ENCODE results near the gene S100Z.
"Not testable (repeated sequence)": the region's sequence is repeated elsewhere in the genome, so short reads cannot be mapped to it uniquely, and the experiment has no call there.

Gene S100Z

DNA sequence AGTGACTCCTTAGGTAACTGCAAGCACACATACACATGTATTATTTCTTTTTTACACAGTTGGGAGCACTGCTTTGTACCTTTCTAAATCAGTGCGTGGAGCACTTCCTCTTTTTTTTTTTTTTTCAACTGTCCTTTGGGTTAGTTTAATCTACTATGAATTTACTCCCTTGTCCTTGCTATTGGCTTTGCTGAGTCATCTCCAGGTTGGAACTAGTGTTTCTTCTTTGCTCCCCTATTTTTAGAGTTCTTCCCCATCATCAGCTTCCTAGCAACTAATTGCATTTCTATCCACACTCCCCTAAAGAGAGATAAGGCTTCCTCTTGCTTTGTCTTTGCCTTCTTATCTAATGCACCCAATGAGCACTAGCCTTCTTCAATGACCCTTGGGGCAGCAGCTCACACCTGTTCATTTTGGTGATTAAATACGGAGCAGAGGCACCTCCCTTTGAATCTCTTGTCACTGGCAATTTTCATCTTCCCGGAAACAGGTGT is 24.3 kb downstream of the S100Z start:
- DNase-seq (ENCODE audit: low read depth): no peak

DNA sequence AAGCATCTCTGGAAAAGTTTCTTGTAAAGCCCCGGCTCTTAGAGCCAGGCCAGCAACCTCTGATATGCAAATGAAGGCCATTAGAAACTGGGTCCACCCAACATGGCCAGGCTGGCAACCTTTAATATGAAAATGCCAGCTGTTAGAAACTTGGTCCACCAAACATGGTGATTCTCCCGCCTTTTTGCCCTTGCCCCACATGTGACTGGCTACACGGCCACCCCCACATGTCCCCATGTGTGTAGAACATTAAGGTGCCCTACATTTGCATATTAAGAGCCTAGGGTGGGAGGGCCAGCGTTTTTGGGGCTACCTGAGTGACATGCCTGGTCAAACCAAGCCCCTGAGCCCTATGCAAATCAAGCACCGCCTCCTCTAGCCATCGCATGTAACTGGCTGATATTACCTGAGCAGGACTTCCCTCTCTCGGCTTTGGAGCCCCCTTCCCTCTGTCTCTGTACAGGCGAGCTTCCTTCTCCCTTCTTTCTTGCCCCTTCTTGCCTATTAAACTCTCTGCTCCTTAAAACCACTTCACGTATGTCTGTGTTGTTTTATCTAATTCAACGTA is 39.0 kb downstream of the S100Z start:
- no peak for DNase-seq (ENCODE audit: low read depth)

DNA sequence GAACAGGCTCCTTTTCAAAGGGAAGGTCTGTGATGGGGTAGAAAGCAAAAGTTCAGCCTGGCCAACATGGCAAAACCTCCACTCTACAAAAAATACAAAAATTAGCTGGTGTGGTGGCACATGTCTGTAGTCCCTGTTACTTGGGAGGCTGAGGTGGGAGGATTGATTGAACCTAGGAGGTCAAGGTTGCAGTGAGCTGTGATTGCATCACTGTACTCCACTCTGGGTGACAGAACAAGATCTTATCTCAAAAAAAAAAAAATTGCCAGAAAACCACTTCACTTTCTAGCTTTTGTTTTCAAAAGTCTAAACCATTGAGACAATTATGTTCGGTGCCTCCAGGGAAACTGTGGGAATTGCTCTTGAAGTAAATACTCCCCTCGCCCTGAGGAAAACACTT is 43.5 kb downstream of the S100Z start:
- DNase-seq (ENCODE audit: low read depth): no peak

DNA sequence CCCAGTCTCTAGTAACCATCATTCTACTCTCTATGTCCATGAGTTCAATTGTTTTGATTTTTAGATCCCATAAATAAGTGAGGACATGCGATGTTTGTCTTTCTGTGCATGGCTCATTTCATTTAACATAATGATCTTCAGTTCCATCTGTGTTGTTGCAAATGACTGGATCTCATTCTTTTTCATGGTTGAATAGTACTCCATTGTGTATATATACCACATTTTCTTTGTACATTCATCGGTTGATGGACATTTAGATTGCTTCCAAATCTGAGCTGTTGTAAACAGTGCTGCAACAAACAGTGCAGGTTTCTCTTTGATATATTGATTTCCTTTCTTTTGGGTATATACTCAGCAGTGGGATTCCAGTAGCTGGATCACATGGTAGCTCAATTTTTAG is 46.4 kb downstream of the S100Z start:
- no peak for DNase-seq (ENCODE audit: low read depth)

DNA sequence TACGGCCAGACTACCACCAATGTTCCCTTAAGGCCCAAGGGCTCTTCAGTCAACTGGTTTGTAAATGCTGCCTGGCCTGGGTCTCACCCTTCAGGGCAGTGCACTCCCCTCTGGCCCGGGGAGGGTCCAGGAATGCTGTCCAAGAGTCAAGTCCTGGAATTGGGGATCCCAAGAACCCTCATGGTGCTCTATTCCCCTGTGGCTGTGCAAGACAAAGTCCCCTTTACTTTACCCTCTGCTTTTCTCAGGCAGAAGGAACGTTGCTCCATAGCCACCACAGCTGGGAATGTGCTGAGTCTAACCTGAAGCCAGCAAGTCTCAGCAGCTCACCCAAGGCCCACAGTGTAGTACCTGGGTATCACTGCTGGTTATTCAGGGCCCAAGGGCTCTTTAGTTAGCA is 51.7 kb downstream of the S100Z start:
- no peak for DNase-seq (ENCODE audit: low read depth)

DNA sequence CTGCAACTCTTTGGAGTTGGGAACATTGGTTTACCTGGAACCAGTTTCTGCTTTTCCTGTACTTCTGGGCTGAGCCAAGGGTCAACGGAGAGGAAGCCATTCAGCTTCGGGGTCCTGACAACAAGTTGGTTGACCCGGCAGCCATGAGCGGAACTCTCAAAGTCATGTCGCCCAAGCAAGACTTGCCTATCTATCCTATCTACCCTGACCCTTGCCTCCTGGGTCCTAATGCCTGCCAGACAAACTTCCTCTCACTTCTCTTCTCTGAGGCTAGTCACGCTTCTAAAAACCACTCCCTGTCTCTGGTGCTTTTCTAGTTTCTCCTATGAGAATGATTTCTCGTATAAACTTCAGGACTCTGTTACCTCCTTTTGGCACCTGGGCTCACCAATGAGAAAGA is 58.4 kb downstream of the S100Z start:
- no peak for DNase-seq (ENCODE audit: low read depth)

DNA sequence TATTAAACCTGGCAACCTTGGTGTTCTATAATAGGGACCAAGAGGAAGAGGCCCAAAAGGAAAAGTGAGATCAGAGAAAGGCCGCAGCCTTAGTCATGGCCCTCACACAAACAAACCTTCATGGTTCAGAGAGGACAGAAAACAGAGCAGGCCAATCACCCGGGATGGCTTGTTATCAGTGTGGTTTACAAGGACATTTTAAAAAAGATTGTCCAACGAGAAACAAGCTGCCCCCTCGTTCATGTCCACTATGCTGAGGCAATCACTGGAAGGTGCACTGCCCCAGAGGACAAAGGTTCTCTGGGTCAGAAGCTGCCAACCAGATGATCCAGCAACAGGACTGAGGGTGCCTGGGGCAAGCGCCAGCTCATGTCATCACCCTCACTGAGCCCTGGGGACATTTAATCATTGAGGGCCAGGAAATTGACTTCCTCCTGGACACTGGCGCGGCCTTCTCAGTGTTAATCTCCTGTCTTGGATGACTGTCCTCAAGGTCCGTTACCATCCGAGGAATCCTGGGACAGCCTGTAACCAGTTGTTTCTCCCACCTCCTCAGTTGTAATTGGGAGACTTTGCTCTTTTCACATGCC is 60.6 kb downstream of the S100Z start:
- not testable (repeated sequence) for DNase-seq (ENCODE audit: low read depth)

DNA sequence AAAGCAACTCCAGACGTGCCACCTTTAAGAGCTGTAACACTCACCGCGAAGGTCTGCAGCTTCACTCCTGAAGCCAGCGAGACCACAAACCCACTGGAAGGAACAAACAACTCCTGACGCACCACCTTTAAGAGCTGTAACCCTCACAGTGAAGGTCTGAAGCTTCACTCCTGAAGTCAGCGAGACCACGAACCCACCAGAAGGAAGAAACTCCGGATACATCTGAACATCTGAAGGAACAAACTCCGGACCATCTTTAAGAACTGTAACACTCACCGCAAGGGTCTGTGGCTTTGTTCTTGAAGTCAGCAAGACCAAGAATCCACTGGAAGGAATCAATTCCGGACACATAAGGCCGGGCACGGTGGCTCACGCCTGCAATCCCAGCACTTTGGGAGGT is 64.9 kb downstream of the S100Z start:
- not testable (repeated sequence) for DNase-seq (ENCODE audit: low read depth)

DNA sequence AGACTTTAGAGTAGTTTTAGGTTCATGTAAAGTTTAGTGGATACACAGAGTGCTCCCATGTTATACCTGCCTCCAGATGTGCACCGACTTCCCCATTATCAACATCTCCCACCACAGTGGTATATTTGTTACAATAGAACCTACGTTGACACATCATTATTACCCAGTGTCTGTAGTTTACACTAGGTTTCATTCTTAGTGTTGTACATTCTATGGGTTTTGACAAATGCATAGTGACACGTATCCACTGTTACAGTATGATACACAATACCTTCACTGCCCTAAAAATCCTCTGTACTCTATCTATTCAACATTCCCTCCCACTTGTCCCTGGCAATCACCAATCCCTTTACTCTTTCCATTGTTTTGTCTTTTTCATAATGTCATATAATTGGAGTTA is 68.7 kb downstream of the S100Z start:
- no peak for DNase-seq (ENCODE audit: low read depth)

DNA sequence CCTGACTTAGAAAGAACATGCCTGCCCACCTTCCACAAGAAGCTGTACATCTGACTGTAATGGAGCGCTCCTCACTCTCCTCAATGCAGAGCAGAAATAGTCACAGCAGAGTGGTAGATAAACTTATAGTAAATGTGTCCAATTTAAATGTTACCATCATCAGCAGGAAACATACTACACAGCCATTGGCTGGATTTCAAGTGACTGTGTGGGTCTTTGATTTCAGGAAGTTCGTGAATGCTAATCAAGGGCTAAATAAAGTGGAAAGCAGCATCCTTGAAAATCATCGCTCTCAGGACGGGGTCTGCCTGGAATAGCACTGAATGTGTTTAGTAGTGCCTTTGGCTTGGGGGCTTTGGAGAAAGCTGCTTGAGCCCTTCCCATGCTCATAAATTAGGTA is 70.7 kb downstream of the S100Z start:
- DNase-seq (ENCODE audit: low read depth): no peak

DNA sequence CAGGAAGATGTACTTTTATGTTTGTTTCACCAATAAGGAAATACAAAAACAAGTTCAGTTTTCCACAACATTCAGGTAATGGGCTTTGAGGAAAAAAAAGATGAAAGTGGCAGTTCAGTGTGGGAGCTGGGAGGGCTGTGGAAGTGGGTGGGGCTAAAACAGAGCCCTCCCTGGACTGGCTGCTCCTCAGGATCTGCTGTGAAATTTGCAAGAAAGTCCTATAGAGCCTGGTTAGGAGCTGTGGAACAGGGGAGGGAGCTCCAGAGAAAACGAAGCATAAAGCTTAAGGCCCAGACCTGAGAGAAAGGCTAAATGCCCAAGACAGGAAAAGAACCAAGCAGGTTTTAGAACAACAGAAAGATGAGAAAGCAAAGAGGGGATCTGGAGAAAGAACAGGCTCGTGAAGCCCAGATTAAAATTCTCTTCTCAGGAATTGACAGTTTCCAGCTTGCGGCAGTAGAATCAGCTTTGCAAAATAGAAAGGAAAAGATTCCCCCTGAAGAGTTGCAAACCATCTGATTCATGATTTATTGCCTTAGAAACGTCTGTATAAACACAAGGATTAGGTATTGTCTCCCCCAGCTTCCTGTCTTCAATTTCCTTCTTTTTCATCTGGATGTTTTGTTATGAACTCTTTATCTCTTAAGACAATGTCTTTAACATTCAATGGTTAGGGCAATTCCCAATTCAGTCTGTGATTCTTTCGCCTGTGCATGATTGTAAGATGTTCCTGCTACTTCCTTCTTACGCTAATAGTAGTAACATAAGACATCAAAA is 76.7 kb downstream of the S100Z start:
- DNase-seq (ENCODE audit: low read depth): no peak

DNA sequence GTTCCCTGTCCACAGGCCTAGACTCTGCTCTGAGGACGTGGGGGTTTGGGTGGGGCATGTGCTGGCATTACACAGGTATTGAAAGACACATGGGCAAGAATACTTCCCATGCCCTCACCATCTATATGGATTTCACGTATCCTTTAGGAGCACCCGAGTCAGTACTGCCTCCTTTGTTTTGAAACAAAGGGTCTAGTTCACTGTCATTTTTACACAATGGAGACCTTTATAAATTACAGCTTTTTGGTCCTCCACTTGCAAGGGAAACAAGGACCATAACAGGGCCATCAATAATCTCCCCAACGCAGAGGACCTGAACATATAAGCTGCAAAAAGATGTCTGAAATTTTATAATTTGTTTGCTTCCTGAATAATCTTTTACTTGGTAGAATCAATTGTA is 78.1 kb downstream of the S100Z start:
- no peak for DNase-seq (ENCODE audit: low read depth)

DNA sequence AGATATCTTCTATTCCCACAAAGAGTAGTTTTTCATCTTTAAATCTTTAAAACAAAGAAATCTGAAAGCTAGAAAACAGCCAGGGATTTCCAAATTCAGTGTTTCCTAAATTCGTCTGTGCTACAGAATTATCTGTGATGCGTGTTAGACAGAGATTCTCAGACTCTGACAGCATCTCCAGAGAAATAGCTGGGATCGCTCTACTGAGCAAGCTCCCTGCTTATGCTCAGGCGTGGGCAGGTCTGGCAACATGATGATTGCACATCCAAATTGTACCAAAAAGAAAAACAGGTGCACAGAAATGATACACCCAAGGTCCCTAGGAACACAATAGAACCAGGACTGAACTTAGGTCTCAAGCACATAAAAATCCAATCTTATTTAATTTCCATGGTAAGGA is 80.3 kb downstream of the S100Z start:
- DNase-seq (ENCODE audit: low read depth): no peak

DNA sequence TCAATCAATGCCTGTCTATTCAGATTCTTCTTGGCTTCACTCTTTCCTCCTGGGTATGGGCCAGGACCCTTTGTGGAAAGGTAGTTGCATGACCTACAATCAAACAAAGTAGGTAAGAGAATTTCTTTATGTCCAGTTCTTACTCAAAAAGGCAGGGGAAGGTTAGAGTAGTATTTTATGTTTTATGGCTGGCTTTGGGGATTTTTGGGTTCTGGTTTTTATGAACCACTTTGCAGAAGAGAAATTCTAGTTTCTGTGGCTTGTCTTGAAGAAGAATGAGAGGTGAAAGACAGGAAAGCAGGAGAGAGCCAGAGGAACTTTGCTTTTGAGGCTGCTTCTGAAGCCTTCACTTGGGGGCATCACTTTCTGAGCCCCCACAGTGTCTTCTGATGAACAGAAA is 88.4 kb downstream of the S100Z start:
- no peak for DNase-seq (ENCODE audit: low read depth)

DNA sequence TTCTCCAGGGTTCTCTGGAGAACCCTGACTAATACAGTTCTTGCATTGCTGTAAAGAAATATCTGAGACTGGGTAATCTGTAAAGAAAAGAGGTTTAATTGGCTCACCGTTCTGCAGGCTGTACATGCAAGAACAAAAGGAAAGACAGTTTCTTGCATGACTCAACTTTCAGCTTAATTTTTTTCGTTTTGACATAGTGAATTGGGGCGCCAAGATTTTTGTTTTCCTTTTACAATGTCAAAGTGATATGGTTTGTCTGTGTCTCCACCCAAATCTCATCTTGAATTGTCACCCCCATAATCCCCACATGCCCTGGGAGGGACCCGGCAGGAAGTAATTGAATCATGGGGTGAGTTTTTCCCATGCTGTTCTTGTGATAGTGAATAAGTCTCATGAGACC is 91.2 kb downstream of the S100Z start:
- no peak for DNase-seq (ENCODE audit: low read depth)

DNA sequence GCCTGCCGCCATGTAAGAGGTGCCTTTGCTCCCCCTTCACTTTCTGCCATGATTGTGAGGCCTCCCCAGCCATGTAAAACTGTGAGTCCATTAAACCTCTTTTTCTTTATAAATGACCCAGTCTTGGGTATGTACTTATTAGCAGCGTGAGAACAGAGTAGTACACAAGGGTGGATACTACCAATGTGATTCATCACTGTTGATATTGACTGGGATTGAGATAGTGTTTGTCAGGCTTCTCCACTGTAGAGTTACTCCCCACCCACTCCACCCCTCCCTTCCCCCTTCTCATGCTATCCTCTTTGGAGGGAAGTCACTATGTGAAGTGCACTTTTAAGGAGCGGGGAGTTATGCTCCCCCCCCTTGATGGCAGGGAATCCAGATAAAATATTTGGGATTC is 91.6 kb downstream of the S100Z start:
- no peak for DNase-seq (ENCODE audit: low read depth)

DNA sequence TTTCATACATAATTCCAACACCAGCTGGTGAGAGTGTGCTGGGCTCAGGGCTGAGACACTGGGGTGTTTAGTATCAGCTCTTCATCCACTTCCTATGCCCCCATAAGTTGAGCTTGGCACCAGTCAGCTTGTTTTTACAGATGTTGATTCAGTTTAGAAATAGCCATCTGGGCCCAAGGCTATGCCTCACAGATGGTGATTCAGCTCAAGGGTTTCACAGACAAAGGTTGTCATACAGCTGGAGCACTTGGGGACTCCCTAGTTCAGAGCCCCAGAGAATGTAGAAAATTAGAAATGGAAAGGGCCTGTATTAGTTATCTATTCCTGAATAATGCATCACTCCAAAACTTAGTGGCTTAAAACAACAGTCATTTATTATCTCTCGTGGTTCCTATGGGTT is 92.8 kb downstream of the S100Z start:
- no peak for DNase-seq (ENCODE audit: low read depth)

DNA sequence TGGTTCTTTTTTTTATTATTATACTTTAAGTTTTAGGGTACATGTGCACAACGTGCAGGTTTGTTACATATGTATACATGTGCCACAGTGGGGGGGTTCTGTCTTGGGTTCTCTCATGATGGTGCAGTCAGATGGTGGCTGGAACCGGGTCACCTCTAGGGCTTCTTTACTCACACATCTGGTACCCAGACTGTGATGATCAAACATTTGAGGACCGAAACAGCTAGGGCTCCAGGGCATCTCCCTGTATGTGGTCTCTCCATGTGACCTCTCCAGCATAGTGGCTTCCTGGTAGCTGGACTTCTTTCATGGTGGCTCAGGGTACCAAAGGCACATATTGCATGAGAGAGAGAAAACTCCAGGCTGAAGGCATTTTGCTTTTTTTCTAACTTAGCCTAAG is 93.2 kb downstream of the S100Z start:
- no peak for DNase-seq (ENCODE audit: low read depth)

DNA sequence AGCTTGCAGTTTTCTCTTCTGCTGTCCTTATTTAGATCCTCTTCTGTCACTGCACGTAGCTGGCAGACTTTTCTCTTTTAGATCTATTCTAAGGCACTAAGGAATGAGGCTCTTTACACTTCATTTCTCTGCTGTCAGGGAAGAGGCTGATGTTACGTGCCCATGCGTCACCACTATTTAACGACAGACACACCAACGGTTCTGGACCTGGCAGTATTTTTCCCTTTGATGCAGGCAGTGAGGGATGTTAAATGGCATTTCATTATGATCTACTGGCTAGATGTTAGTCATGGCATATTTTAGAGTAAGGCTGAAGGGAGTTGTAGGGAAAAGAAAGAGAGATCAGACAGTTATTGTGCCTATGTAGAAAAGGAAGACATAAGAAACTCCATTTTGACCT is 94.8 kb downstream of the S100Z start:
- no peak for DNase-seq (ENCODE audit: low read depth)

DNA sequence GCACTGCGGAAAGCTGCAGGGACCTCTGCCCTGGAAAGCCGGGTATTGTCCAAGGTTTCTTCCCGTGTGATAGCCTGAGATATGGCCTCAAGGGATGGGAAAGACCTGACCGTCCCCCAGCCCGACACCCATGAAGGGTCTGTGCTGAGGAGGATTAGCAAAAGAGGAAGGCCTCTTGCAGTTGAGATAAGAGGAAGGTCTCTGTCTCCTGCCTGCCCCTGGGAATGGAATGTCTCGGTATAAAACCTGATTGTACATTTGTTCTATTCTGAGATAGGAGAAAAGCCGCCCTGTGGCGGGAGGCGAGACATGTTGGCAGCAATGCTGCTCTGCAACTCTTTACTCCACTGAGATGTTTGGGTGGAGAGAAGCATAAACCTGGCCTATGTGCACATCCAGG is 95.4 kb downstream of the S100Z start:
- not testable (repeated sequence) for DNase-seq (ENCODE audit: low read depth)

DNA sequence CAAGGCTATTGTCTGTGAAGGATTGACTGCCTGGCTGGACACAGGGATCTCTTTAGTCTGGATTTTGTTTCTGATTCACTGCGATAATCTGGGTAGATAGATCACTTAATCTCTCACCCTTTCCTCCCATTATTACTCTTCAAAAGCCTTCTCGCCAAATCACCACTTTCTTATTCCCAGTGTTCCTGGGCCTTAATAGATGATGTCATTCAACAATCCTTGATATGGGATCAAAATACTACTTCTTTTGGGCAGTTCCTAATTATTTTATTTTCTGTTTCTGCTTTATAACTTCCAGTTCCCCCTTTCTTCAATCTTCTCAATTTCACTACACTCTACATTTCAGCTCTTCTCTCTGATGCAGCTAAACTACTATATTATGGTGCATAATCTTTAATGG is 96.3 kb downstream of the S100Z start:
- no peak for DNase-seq (ENCODE audit: low read depth)

DNA sequence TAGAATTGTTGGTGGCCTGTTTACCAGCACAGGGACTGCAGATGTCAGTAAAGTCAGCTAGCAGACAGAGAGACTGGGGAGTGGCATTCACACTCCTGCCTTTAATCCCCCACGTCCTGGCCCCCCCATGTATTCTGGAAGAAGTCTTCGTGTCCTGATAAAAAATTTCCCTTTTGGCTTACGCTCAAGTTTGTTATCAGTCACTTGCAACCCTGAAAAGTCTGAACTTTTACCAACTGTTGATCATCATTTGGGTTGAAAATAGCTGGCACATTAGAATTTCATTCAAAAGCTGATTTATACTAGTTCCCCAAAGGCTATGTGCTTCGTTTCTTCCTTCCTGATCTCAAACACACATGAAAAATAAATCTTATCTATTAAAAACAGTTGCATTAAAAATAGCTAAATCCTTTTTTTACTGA is 97.3 kb downstream of the S100Z start:
- DNase-seq (ENCODE audit: low read depth): no peak

DNA sequence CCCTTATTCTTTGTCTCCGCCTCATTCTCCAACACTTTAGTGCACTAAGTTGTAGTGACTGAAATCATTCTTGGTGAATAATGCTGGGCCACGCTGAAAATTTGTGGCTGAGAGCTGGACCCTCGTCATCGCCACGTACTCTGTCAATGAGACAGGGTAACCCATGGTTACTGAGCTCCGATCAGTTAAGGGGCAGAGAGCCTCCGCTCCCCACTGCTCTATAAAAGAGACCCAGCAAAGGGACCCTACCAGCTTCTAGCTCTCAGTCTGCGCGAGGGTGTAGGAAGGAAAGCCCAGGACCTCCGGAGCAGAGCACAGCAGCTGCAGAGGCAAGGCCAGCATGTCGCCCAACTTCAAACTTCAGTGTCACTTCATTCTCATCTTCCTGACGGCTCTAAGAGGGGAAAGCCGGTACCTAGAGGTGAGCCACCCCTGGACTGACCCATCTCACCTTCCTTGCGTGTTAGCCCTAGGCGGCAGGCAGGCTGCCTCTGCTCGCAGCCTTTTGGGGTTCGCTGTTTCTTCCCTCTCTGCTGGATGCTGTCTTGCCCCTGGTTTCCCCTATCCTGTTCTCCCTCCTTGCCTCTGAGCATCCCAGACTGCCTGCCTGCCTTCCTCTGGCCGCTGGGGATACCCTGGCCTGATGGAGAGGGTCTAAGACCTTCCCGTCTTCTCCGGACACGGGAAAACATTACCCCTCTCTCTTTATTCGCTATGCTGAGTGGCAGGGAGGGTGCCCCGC is 103.2 kb downstream of the S100Z start, which contains the start of gene CRHBP:
Gene CRHBP (plus strand): TSS at position 251 of the 742 bp plus-strand sequence. CDS start 90 bp downstream, at position 341.
- DNase-seq (ENCODE audit: low read depth): no peak

All from stimulated activated CD8-positive, alpha-beta memory T cell treated with anti-CD3 and anti-CD28 coated beads, Interleukin-15, amount 100 ng/mL, for 1 hour (primary cell).